Measurements from ENCODE around the gene TFAP2B.

TFAP2B gene

DNA sequence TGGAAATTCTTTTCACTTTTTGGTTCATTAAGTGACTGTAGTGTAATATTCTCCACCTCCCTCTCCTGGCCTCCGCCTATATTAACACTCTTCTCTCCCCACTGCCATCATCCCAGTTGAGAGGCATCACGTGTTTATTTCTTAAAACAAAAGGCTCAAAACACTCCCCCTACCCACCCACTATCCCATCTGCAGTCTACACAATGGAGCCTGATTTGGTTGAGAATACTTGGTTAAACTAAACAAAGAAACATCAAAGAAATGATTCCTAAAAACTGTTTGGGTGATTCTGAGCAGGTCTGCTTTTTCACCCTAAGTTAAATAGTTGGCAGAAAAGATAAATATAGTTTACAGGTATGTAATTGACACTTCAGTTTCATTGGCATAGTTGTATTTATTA, 5.9 kb downstream of the TFAP2B start:
- DNase-seq (ENCODE audit: low spot score), result no peak

DNA sequence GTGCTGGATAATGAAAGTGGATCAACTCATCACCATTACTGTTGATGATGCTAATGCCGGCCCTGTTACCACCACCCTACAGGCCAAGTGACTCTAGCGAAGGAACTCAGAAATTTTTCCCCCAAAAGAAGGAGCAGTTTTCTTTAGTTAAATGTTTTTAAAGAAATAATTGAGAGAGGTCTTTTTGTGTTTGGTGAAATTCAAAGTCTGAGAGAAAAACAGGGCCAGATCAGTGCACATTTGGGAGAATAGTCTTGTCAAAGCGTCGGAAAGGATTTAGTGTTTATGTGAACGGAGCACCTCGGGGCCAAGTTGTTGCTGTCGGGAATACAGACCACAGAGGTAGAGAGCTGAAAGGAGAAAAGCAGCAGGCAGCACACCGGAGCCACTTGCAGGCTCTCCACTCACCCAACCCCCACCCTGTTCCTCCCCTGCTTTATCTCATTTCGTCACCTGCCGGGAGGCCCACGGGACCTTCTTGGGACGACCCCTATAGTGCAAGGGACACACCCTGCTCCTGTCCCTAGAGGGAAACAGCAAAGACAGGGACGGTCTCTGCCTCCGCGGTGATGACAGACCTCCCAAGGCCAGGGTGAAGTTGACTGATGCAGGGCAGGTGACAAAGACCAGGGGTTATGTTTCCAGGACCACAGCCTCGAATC, 6.8 kb downstream of the TFAP2B start:
- no peak for DNase-seq (ENCODE audit: low spot score)

DNA sequence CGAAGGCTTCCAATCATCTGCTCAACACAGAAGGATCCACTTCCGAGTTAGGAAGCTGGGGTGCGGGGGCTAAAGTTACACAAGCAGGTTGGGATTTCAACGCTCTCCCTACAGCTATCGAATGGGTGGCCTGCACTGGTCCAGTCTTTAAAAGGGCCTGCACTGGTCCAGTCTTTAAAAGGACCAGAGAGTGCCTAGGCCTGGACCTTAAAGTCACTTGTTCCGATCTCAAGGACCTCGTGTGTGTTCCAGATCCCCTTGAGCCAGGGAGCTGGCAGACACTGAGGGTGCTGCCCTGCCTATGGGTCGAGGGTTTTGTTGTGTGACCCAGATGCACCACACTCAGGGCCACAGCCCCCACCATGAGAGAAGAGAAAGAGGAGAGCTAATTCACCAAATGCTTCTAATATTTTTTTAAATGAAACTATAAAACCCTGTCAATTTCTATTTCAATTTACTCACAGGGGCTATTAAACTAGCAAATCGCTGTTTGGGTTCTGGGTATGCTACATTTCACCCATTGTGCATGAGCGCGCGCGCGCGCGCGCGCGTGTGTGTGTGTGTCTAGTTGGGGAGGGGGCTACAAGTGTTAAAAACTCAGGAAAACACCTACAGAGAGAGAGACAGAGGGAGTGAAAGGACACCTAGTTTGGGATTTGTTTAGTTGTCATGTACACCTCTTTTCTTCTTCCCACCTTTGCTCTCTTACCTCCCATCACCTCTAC, 7.5 kb downstream of the TFAP2B start:
- no peak for DNase-seq (ENCODE audit: low spot score)

DNA sequence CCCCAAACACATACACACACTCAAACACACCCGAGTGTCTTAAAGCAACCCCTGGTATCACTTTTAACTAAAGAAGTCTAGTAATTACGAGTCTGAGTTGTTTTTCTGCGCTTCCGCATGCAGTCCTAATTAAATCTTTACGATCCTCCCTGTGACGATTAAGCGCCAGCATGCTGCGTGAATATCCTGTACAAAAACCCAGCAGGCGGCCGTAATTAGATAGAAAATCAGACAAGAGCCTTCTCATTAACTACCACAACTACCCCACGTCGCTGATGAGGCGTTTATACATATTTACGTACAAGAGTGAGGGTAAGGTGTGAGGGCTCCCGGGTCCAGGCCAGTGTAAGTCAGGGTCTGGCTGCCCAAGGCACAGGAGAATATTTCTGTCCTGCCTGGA, 8.1 kb downstream of the TFAP2B start:
- DNase-seq (ENCODE audit: low spot score), result no peak

DNA sequence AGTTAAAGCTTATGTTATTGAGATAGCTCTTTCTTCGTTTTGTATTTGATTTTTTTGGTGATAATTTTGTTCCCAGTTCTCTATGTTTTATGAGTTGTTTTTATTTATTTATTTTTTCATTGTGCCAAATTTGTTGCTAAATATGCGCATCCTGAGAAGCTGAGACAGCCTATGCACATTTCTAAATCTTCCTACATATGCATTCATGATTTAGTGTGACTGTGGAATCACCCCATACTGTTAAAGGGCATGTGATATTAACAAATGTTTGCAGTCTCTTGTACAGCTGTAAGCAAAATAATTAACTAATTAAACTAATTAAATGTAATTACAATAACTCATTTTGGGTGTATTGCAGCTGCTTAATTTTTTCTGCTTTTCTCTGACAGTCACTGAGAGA, 10.4 kb downstream of the TFAP2B start:
- DNase-seq (ENCODE audit: low spot score), result no peak

DNA sequence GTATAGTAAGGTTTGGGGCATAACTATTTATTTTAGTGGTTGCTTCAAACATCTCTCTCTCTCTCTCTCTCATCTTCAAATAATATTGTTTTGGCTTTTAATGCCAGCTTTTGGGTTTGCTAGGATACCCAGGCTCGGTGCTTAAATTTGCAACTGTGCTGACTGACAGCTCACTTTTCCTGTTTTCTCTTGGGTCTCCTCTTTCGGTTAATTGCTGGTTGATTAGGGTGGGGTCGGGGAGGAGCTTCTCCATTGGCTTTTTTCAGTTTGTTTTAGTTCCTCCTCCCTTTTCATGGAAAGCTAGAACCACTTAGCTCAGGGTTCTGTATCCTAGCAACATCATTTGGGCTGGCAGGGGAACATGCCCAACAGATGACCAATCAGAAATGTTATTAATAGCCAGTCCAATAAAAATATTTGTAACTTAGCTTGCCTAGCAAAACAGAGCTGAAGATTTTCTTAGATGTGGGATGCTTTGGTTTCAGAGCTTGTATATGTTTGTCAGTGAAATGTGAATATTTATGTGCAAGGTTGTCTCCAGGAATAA, 11.3 kb downstream of the TFAP2B start:
- DNase-seq (ENCODE audit: low spot score), result no peak

DNA sequence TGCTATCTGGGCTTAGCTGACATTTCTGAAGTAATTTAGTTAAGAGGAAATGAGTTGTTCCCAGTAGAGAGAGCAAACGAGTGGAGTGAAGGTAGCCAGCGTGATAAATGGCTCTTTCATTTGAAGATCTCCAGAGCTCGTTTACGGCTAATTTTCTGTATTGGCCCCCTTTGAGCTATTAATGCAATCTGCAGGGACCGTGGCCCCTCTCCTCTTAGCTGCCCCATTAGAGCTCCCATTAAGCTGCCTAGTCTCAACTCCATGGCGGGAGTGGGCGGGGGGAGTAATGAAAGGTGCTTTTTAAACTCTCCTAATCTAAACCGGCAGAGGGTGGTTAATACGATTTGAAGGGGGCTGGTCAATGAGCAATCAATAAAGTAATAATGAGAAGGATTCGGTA, 12.5 kb downstream of the TFAP2B start:
- no peak for DNase-seq (ENCODE audit: low spot score)

DNA sequence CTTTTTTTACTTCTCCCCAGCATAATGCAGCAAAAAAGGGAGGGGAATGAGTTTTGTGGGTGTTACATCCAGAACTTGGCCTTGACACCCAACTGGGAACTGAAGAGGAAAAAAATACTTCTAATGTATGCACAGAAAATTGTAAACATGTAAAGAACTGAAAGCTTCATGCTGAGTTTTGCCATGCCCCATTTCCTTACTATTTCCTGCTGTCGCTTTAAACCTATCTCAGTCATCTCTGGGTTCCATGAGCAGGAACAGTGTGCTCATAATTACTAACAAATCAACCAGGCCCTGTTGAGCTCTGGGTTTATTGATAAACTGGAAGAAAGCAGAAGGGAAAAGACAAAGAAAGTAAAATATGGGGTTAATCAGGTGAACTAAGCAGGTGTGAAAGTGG, 14.2 kb downstream of the TFAP2B start:
- no peak for DNase-seq (ENCODE audit: low spot score)

DNA sequence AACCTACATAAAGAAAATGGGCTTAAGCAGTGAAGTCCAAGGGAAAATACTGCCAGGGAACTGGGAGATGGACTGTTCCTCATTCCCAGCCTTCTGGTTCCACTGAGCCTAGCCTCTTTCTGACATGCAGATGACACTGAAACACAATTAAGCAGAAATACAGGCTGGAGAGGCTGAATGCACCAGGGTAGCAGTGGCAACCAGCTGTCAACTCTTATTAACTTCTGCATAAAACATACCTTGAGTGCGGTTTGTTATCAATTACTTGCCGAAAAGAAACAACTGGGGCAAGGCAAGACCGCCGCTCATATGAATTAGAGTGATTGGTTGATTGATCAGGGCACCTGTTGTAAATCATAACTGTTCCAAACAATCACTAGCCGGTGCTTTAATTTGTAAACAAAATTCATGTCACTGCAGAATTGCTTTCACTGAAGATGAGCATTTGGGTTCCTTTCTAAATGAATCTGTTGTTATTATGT, 16.3 kb downstream of the TFAP2B start:
- no peak for DNase-seq (ENCODE audit: low spot score)

DNA sequence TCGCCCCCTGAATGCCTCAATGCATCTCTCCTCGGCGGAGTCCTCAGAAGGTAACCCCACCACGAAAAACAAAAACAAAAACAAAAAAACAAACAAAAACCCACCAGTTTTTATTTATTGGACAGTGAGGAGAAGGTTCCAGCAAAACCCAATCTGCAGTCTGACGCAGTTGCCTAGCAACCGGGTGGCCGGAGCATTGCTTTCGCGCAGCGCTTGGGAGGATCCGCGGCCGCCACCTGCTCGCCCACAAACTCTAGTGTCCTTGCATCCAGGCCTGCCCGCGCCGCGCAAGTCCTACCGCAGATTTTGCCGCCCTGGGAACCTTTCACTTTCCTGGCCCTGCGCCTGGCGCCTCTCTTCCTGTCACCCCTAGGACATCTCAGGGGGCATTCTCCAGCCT, 17.6 kb downstream of the TFAP2B start:
- DNase-seq (ENCODE audit: low spot score), result no peak

DNA sequence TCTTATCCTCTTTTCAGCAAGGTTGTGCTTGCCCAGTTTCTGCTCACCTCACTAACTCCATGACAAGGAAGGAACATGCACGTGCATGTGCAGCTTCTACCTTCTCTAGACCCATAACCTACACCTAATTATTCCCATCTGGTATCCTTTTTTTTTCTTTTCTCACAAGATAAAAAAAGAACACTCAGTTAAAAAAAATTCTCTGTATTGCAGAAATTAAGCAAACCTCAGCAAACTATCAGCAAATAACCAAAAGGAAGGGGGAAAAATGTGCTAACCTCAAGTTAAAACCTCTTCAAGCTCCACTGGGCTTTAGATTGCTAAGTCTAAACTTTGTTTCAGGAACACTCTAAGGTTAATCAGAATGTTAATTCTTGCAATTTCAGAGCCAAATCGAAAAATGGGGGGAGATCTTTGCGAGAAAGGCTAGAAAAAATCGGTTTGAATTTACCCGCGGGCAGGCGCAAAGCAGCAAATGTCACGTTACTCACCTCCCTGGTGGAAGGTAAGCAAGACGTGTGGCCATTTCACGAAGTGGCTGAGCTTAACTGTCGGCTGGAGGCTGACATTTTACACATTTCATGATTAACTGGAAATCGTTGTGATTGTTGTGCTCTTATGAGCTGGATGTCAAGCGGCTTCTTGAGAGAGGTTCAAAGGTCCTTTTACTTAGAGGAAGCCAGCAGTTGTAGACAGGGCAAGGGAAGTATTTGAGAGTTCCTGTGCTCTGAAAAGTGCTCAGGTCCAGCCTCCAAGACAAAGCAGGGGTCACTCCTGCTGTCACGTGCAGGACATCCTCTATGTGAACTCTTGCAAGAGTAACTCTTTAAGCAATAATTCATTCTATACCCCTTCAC, 19.1 kb downstream of the TFAP2B start:
- DNase-seq (ENCODE audit: low spot score), result no peak

DNA sequence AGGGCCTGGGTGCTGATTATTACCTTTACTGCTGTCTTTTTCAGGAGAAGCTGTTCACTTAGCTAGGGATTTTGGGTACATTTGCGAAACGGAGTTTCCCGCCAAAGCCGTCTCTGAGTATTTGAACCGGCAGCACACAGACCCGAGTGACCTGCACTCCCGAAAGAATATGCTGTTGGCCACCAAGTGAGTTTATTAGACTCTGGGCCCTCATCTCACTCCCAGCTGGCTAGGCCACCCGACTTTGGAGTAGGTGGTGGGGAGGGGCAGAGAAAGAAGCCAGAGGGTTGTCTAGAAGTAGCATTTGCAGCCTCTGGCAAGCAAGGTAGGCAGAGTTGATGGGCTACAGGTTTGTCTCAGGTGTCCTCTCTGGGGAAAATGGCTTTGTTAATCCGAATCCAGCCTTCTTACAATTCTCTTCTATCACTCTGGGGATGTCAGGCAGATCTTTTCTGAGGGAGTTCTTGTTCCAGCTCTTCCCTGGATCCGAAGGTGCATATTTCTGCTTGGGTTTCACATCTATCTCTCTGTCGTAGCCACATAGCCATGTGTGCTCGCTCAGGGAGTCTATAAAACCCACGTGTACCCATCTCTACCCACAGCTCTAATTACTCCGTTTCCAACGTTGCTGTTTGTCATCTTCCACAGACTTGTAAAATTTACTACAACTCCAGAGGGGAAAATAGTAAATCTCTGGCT, 21.6 kb downstream of the TFAP2B start:
- DNase-seq (ENCODE audit: low spot score), result no peak

DNA sequence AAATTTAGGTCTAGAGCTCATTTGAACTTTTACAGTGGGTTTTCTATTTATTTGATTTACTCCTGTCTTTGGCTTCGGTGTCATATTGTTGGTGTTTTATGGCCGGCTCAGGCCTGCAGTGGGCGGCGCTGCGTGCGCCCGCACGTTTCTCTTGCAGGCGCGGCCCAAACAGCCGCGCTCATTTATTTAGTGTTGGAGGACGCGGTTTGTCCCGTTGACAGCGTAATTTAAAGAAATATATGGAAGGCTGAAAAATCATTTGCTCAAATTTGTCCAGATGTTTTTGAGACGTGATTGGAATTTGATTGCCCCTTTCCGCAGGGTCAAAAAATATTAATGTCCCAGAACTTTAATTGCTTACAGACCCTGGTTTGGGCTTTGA, 22.1 kb downstream of the TFAP2B start:
- DNase-seq (ENCODE audit: low spot score), result no peak

DNA sequence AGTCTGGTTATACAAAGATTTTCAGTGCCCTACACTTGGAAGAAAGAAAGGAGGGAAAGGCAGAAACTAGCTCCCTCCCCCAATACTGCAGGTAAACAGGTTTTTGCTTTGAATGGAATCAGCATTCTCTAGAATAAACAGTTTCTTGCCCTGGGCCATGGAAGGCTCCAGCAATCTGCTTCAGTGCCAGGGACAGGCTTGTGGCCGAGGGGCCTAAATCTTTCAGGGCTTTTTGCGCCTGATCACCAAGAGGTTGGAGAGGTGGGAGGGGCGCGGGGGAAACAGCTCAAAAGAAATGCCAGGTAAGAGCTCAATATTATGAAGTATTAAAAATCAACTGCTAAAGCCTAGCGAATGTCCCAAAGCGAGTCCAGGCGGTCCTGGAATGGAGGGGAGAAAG, 23.8 kb downstream of the TFAP2B start:
- DNase-seq (ENCODE audit: low spot score), result no peak

DNA sequence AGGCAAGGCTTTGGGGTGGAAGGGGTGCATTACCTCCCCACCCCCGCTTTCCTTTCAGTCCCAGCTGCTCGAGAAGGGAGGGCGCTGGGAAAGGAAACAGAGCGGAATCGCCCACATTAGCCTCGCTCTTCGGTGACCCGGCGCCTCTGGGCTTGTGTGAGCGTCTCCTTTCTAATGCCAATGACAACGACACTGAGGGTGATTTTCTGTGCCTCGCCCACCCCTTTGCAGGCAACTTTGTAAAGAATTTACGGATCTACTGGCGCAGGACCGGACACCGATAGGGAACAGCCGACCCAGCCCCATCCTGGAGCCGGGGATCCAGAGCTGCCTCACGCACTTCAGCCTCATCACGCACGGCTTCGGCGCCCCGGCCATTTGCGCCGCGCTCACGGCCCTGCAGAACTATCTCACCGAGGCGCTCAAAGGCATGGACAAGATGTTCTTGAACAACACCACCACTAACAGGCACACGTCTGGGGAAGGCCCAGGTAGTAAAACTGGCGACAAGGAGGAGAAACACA, 24.3 kb downstream of the TFAP2B start:
- no peak for DNase-seq (ENCODE audit: low spot score)

DNA sequence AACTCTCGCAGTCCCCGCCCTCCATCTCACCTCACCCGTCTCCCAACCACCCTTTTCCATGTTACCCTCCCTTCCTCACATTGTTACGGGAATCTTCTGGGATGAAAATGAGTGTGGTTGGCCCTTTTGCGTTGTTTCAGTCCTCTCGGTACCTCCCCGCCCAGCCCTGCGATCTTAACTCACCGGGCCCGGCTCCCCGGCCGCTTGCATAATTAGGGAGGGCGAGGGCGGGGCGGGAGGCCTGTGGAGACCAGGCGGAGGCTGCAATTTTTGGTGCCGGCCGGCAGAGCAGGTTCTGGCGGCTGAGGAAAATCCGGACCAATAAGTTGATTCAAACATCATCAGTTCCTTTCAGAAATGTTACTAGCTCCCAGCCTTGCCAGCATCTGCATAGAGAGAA, 25.2 kb downstream of the TFAP2B start:
- DNase-seq (ENCODE audit: low spot score), result peak; percentile 27

DNA sequence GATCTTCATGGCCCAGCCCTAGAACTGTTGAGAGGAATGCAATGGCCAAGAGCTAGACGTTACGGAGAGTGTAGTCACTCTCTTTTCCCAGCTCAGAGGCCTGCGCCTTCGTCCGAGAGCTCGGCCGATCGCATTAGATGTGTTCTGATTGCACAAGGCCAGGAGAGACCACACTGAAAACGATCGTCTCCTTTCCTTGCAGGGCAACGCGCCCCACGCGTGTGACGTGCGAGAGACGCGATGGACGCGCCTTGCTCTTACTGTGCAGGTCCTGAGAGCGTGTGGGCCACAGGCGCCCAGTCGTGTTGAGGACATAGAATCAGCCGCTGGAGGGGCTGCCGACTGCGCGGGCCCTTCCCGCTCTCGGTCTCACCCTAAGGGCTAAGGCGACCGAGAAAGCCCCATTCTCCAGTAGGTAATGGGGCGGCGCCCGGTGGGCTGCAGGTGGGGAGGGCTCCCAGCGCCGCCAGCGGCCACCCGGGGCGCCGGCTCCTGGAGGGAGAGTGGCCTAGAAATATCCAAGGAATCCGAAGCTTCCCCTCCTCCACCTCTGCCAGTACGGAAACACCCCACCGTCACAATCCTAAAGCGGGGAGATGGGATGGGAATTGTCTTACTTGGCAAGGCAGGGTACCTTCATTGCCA, 26.9 kb downstream of the TFAP2B start:
- no peak for DNase-seq (ENCODE audit: low spot score)

DNA sequence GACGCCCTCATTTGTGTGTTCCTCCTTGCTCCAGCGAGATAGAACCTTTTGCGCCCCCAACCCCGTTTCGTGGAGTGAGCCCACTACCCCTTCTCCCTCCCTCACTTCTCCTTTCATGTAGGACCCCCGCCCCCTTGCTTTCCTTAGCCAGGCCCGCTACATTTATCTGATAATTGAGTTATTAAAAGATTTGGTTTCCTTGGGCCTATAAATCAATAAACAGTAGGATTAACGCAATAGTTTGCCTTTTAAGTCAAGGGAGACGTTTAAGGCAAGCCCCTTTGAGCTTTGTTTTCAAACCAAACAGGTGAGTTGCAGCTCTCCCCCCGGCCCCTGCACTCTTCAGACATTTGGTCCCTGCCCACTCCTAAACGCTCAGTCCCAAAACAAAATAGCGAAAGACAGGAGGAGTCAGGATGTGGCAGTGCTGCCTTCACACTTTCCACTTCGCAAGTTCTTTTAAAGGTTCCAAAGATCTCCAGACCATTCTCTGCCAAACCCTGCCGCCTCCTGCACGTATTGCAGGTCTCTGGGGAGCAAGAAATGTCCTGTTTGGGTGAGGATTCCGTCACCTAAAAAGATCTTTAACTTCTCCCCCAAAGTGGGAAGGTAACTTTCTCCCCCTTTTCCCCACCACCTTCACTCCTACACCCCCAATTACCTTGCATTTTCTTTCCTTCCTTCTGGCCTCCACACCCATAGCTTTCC, 27.6 kb downstream of the TFAP2B start:
- DNase-seq (ENCODE audit: low spot score), result no peak

DNA sequence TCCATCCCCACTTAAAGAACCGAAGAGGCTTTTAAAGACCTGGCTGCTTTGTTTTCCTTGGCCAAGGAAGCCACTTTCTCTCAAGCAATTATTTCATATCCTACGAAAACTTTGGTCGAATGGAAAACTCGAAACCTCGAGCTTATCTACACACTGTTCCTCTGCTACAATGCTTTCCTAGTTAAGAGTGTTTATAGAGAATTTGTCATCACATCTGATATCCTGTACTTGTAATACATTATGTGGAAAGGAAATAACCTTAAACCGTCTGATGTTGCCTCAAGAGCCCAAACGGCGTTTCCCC, 28.1 kb downstream of the TFAP2B start:
- no peak for DNase-seq (ENCODE audit: low spot score)

DNA sequence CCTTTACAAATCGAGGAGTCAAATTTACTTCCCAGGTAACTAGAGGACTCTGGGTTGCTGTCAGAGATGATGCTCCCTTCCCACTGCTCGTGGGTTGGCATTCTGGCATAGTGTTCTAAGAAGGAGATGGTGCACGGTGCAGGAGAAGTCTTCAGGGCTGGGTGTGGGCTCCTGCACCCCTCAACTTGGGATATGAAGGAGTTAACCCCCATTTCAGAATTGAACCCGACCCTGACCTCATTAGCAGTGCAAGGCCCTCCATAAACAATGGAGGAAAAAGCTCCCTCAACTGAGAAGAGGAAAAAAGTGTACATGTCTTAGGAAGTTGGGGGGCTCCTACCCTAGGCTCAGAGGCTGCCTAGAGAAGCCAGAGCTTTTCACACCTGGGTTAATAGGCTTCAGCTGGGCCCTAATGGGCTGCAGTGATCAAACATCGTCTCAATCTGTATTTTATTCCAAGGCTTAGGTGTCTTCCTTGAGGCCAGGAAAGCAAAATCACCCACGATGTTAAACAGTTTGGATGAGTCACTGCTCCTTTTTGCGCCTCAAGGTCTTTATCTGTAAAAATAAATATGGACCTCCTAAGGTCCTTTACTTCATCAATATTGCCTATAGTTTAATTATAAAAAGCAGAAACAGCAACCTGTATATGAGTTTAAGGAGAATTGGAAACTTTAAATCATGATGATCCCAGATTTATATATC, 29.4 kb downstream of the TFAP2B start:
- DNase-seq (ENCODE audit: low spot score), result no peak

All from AG20443 (cell line).